Measurements from ENCODE around the gene AQP12A.
"Not testable (repeated sequence)": the region's sequence is repeated elsewhere in the genome, so short reads cannot be mapped to it uniquely, and the experiment has no call there.

Gene AQP12A

GRCh38 chr2:240651185-240651584 is 40.5 kb upstream of the AQP12A start:
- TF ChIP-seq CTCF (IDR thresholded peaks at IDR 0.05; ENCODE audit: low read depth, low read length): no peak
- H3K27me3 ChIP-seq: peaks cover 74% of the 10 kb centered on the region
- no peak overlapping the region for H3K4me3 ChIP-seq (ENCODE audit: low read depth, low read length)
- no peaks in the 10 kb centered on the region for H3K4me1 ChIP-seq
- H3K9me3 ChIP-seq: no peaks in the 10 kb centered on the region
- no peaks in the 10 kb centered on the region for H3K36me3 ChIP-seq
- DNase-seq: no peak

GRCh38 chr2:240655931-240656886 is 35.5 kb upstream of the AQP12A start:
- H3K4me3 ChIP-seq (ENCODE audit: low read depth, low read length): no peak overlapping the region
- H3K9me3 ChIP-seq: no peaks in the 10 kb centered on the region
- no peak for DNase-seq
- peaks cover 69% of the 10 kb centered on the region for H3K27me3 ChIP-seq
- H3K4me1 ChIP-seq: no peaks in the 10 kb centered on the region
- H3K36me3 ChIP-seq: no peaks in the 10 kb centered on the region
- no peak for TF ChIP-seq CTCF (IDR thresholded peaks at IDR 0.05; ENCODE audit: low read depth, low read length)

GRCh38 chr2:240659883-240660282 is 31.8 kb upstream of the AQP12A start:
- not testable (repeated sequence) for DNase-seq; H3K36me3 ChIP-seq; H3K4me1 ChIP-seq; H3K9me3 ChIP-seq; H3K4me3 ChIP-seq (ENCODE audit: low read depth, low read length)
- H3K27me3 ChIP-seq: peaks cover 49% of the 10 kb centered on the region

- TF ChIP-seq CTCF (IDR thresholded peaks at IDR 0.05; ENCODE audit: low read depth, low read length): no peak
- Histone ChIP-seq H3K36me3 (no peaks in the 10 kb centered on the region), H3K4me1 (no peaks in the 10 kb centered on the region)
These were observed 29.0 kb upstream of the AQP12A start for GRCh38 chr2:240662681-240663080.

GRCh38 chr2:240663546-240664190 is 28.0 kb upstream of the AQP12A start:
- no peaks in the 10 kb centered on the region for H3K36me3 ChIP-seq
- no peak overlapping the region for H3K4me3 ChIP-seq (ENCODE audit: low read depth, low read length)
- H3K27me3 ChIP-seq: peaks cover 51% of the 10 kb centered on the region
- H3K9me3 ChIP-seq: no peaks in the 10 kb centered on the region
- H3K4me1 ChIP-seq: no peaks in the 10 kb centered on the region
- no peak for TF ChIP-seq CTCF (IDR thresholded peaks at IDR 0.05; ENCODE audit: low read depth, low read length)
- no peak for DNase-seq

More at GRCh38 chr2:240662681-240663080, 29.0 kb upstream of the AQP12A start:
- H3K4me3 ChIP-seq (ENCODE audit: low read depth, low read length): no peak overlapping the region
- H3K9me3 ChIP-seq: no peaks in the 10 kb centered on the region
- peaks cover 51% of the 10 kb centered on the region for H3K27me3 ChIP-seq
- DNase-seq: no peak

GRCh38 chr2:240664622-240665021 is 27.0 kb upstream of the AQP12A start:
- no peak for TF ChIP-seq CTCF (IDR thresholded peaks at IDR 0.05; ENCODE audit: low read depth, low read length)
- Histone ChIP-seq H3K27me3 (peaks cover 46% of the 10 kb centered on the region), H3K36me3 (no peaks in the 10 kb centered on the region), H3K4me3 (ENCODE audit: low read depth, low read length) (no peak overlapping the region), H3K9me3 (no peaks in the 10 kb centered on the region), H3K4me1 (no peaks in the 10 kb centered on the region)
- DNase-seq: no peak
